ENCODE results near the gene DNAJB12.
"Not testable (repeated sequence)": the region's sequence is repeated elsewhere in the genome, so short reads cannot be mapped to it uniquely, and the experiment has no call there.

Gene DNAJB12

DNA sequence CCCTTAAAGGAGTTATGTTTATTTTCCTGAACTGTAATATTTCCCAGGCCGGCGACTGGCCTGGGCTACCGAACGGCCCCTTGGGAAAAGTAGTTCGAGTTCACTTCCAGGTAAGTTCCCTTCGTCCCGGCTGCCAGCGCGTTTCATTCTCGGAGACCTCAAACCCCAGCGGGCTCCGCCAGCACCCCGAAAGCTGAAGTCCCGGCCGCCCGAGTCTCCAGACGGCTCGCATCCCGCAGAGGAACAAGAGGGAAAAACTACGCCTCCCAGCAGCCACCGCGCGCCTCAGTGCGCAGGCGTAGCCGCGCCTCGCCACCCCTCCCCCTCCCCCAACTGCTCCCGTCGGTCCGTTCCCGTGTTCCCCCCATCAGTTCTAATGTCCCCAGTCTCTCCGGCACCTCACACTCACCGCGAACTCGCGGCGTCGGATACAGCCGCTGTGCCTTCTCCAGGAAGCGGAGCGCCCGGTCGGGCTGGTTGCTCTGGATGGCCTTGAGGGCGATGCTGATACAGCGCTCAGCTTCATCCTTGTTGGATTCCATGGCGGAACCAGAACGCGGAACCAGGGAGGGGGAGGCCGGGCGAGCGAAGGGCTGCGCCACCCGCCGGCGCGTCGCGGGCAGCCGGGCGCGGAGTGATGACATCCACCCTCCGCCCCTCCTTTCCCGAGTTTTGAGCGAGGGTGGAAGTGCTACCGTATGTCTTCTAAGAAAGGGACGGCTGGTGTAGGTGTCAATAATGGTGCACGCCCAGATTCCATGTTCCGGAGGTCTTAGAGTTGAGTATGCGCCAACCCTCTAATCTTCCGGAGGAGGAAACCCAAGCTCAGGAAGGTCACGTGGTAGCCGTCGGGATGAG lies at the start of gene DNAJB12:
TSS of gene DNAJB12 (minus strand) at position 564 of the 858 bp plus-strand sequence. CDS start at position 542, 22 bp downstream.
- peak; percentile 75 for DNase-seq (ENCODE audit: low read depth)

GRCh38 chr10:72395581-72395980 lies 40.9 kb upstream of the DNAJB12 start:
- DNase-seq (ENCODE audit: low read depth): not testable (repeated sequence)

GRCh38 chr10:72392571-72392970 lies 37.9 kb upstream of the DNAJB12 start:
- no peak for DNase-seq (ENCODE audit: low read depth)

DNA sequence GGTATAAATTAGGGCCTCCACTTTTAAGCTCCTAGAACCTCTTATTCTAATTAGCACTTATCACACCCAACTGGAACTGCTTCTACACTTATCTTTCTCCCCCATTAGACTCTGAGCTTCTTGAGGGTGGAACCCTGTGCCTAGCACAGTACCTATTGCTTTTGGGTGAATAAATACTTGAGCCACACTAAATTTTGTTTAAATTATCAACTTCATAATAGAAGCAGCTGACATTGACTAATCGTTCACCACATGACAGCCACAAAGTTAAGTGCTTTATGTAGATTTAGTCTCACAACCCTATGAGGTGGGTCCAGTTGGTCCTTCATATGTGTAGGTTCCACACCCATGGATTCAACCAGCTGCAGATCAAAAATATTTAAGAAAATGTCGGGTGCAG lies 36.0 kb upstream of the DNAJB12 start:
- DNase-seq (ENCODE audit: low read depth): no peak

DNA sequence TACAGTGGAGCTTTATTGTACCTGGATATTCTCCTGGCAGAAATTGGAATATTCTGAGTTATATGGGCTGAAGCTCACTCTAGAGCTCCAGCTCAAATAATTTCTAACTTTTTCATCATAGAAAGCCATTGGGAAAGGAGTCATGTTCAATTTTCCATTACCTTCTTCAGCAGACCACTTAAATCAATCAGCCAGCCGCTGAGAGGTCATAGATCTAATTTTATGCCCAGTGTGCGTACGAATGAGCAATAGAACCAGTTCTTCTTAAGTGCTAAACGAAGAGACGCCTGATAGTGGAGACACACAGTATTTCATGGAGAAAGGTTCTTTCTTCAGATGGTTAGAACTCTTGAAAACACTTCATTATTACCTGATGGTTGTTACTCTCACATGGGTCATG lies 35.0 kb upstream of the DNAJB12 start:
- DNase-seq (ENCODE audit: low read depth): no peak

DNA sequence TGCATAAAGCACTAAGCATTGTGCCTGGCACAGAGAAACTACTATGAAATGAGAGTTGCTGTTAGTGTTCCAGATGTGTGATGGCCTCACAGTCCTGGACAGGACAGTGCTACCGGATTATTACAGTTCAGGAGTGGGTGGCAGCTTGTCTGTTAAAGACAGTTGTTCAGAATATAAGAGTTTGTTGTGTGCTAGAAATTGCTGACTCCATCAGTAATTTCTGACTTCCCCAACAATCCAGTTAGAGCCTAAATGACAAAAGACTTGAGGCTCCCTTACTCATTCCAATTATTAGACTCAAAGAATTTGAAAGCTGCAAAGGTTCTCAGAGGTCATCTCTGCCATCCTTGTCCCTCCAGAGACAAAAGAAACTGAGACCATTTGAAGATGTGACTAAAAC lies 34.3 kb upstream of the DNAJB12 start:
- no peak for DNase-seq (ENCODE audit: low read depth)

DNA sequence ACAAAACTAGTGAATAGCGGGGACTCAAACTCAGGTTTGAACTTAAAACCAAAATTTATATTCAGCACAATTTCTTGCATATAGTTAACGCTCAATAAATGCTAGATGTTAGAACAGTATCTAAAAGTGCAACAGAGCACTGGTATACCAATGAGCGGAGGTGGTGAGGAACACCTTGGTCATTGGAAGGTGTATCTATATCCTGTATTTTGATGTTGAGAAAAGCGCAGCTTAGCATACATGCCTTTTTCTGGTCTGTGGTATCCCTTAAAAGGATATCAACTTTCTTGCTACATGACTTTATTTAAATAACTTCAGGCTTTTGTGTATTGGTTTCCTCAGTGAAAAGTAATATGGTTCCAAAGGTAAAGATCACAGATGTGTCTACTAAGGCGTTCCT lies 33.3 kb upstream of the DNAJB12 start:
- no peak for DNase-seq (ENCODE audit: low read depth)

DNA sequence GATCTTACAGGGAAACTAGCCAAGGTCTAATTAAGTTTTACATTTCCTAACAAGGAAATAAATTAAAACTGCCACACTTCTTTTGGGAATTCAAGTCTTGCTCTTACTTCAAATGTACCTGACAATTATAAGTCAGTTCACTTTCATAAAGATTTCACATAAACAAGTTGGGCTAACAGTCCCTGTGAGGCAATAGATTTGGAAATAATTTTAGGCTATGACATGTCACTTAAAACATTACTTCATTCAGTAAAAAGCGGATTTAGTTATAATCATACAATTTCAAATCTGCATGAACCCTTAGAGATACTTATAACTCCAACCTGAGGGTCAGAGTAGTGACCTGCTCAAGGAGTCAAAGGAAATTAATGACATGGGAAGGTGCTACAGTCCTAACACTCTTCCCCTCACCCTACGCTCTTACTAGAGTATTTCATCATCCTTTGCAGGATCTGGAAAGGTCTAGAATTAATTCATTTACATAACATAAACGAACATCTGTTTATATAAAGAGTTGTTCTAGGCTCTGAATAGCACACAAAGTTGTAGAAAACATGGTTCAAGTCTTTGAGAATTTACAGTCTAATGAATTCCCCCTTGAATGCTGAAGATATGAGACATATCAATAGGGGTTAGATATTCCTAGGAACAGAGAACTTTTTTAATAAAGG lies 32.3 kb upstream of the DNAJB12 start:
- DNase-seq (ENCODE audit: low read depth): no peak

GRCh38 chr10:72385724-72386123 lies 31.0 kb upstream of the DNAJB12 start:
- no peak for DNase-seq (ENCODE audit: low read depth)

- DNase-seq (ENCODE audit: low read depth): not testable (repeated sequence)
Observed at GRCh38 chr10:72384982-72385381, 30.3 kb upstream of the DNAJB12 start.

DNA sequence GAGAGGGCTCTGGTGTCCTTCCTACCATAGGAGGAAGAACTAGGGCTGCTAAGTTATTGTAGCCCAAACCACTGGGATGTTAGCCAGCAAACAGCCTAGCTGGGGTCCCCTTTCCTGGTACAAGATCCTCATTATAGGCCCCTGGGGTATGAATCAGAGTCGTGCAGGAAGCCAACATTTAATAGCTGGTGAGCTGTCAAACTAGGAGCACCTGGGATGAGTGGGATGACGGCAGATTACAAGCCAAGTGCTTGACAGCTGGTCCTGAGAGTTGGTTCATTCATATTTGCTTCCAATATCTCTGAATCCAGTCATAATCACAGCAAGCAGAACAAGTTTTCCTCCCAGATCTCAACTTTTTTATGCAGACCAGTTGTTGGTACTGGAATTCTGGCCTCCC lies 25.1 kb upstream of the DNAJB12 start:
- DNase-seq (ENCODE audit: low read depth): no peak

- no peak for DNase-seq (ENCODE audit: low read depth)
Observed at GRCh38 chr10:72379062-72379461, 24.3 kb upstream of the DNAJB12 start.

- DNase-seq (ENCODE audit: low read depth): no peak
Observed at GRCh38 chr10:72375585-72375984, 20.9 kb upstream of the DNAJB12 start.

- no peak for DNase-seq (ENCODE audit: low read depth)
Observed at GRCh38 chr10:72375173-72375572, 20.5 kb upstream of the DNAJB12 start.

DNA sequence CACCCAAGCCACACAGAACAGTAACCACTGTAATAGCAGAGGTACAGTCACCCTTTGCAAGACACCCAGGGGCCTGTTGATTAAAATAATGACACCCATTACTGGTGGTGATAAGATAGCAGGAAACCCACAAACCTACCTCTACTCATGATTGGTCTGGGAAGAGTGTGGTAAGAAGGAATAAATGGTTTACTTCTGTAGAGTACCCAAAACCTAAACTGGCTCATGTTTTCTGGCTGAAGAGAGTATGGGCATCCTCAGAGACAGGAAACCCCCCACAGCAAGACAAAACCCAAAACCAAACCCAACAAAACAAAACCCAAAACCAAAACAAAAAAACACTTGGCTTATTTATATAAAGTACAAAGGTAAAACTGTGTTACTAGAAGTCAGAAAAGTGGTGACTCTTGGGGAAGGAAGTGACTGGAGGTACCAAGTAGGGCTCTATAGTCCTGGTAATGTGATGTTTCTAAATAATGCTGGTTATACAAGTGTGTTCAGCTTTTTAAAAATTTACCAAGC lies 15.5 kb upstream of the DNAJB12 start:
- DNase-seq (ENCODE audit: low read depth): no peak

GRCh38 chr10:72367301-72367960 lies 12.7 kb upstream of the DNAJB12 start:
- no peak for DNase-seq (ENCODE audit: low read depth)

GRCh38 chr10:72365106-72365895 lies 10.6 kb upstream of the DNAJB12 start:
- no peak for DNase-seq (ENCODE audit: low read depth)

DNA sequence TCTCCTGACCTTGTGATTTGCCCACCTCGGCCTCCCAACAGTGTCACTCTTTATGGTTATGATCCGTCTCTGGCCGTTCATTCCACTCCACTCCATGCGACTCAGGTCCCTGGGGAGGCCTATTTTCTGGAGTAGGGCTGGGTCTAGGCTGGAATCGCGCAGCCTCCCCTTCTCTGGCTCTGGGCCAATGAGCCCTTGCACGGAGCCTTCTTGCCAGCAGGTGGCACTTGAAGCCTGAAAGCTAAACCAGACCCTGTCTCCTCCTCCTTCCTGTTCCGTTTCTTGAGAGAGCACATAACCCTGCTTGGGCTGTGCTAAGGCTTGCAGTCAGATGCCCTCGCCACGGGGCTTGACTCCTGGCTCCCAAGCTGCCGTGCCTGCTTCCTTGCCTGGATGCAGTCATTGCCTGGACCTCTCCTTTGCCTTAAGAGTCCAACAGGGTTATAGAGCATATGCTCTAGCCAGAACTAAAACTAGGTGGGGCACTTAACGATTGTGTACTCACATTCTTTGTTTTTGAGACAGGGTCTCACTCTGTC lies 9.6 kb upstream of the DNAJB12 start:
- peak; percentile 63 for DNase-seq (ENCODE audit: low read depth)

DNA sequence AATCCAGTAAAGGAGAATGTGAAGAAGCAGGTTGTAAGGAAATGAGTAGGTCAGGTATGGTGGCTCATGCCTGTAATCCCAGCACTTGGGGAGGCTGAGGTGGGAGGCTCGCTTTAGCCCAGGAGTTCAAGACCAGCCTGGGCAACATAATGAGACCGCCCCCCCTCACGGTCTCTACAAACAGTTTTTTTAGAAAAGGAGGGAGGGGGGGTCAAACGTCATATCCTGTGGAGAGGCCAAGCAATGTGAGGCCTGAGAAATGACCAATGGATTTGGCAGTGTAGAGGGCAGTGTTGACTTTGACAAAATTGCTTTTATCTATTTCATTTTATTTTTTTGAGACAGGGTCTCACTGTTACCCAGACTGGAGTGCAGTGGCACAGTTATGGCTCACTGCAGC lies 2.3 kb upstream of the DNAJB12 start:
- no peak for DNase-seq (ENCODE audit: low read depth)

- DNase-seq (ENCODE audit: low read depth): no peak
Observed at GRCh38 chr10:72356115-72356514, 1.4 kb upstream of the DNAJB12 start.

- no peak for DNase-seq (ENCODE audit: low read depth)
Observed at GRCh38 chr10:72355214-72355555, 466 bp upstream of the DNAJB12 start.

DNA sequence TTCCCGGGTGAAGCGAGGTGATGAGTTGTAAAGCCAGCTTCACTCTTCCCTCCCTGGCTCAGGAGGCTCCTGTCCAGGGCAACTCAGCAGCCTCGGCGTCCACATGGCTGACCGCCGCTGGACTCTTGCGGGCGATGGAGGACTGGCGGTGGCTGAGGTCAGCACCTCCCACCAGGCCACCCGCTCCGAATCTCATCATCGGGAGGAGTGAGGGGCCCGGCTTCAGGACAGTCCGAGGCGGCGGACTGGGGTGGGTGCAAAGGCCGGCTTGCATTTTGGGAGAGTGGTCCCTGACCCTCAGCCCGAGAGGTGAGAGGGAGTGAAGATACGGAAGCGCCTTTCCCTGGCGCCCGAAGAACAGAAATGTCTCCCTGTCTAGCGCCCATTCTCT lies 759 bp downstream of the DNAJB12 start:
- DNase-seq (ENCODE audit: low read depth): no peak
